GM21737 (cell line): Measurements from ENCODE around the gene RAP1GDS1.
"Not testable (repeated sequence)": the region's sequence is repeated elsewhere in the genome, so short reads cannot be mapped to it uniquely, and the experiment has no call there.

Source experiments
- ATAC-seq: cut with Tn5 transposase; IDR thresholded peaks from one replicate; pipeline ENCODE4 v1.9.1; 2021; ENCODE audit warnings: mild to moderate bottlenecking, moderate library complexity; ENCODE audit not compliant: unreplicated experiment

The RAP1GDS1 gene

DNA sequence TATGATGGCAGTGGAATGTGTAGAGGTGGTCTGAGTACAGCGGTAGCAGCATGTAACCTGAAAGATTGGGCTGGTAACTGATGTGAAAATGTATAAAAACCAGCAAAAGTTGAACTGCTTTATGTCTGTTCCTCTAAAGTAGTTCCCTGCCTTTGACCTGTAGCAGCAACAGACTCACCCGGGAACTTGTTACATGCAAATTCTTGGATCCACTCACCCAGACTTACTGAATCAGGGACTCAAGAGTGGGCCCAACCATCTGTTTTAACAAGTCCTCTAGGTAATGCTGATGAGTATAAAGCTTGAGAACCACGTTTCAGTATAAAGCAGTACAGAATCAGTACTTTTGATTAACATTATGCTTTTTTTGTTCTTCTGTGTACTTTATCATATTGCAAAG is 84.7 kb downstream of the RAP1GDS1 start:
- no peak for ATAC-seq

DNA sequence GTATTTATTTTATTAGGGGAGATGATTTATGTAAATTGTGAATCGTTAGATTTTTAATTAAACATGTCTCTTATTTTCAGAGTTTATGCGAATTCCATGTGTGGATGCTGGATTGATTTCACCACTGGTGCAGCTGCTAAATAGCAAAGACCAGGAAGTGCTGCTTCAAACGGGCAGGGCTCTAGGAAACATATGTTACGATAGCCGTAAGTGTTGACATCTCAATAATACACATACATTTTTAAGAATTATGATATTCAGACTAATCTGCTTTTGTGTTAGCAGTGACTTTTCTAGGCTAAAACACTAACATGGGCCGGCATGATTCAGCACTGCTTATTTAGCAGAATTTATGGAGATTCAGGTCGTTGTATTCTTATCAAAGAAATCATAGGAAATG is 91.2 kb downstream of the RAP1GDS1 start:
- no peak for ATAC-seq

DNA sequence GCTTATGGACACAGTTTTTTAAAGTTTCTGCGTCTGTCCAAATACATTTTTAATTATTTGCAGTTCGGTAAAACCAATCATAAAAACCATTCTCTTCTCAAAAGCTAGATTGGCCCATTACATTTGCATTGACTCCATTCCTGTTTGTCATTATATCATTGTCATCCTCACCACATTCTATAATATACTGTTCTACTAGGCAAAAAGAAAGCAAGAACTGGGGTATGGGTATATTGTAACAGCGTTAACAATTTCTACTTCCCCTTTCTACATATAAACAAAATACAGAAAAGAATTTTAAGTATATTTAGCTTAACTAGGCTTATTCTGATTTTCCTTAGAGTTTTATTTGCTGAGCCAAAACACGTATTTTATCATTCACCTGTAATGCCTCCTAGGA is 91.8 kb downstream of the RAP1GDS1 start:
- ATAC-seq: no peak

DNA sequence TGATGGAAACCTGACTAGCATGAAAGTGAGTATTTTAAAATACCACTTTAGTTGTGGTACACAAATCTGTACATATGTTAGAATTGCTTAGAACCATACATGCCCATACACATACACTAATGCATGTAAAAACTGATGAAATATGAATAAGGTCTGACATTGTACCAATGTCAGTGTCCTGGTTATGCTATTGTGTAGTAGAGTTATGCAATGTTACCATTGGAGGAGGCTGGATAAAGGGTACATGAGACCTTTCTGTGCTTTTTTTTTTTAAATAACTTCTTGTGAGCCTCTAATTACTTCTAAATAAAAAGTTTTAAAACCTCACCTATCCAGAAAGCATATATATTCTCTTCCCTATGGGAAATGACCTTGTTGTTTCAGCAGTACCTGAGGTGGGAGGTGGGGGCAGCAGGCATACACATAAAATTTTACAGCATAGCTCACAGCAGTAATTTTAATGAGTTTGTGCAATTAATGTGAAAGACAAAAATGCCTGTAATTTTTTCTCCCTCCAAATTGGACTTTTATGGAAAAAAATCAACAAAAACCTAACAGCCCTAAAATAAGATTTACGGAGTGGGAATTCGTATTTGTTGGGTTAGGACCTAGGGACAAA is 97.6 kb downstream of the RAP1GDS1 start:
- no peak for ATAC-seq

DNA sequence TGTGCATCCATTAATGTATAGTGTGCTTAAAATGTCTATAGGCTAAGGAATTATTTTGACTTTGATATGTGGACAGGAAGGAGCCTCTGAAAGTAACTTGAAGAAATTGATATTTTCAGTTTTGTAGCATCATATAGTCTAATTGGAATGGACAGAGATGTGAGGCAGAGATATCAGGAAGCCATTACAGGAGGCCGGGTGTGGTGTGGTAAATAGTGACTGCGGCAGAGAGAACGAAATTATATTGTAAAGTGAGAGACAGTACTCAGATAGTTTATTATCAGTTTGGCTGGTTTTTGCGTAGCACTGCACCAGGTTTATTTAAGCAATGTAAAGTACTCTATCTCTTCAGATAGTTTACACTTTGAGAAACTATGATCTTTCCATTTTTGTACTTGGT is 98.5 kb downstream of the RAP1GDS1 start:
- ATAC-seq: no peak

DNA sequence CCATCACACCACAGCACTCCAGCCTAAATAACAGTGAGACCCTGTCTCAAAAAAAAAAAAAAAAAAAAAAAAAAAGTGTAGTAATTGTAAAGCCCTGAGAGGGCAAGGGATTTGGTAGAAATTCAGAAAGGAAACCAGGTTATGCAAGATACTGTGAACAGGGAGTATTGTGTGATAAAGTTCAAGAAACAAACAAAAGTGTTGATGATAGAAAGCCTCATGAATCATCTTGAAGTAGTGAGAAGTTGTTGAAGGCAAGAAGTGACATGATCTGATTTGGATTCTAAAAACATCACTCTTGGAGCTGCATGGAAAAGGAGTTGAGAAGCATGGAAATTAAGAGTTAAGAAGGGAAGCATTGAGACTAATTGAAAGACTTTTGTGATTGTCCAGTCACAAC is 102.2 kb downstream of the RAP1GDS1 start:
- ATAC-seq: no peak

DNA sequence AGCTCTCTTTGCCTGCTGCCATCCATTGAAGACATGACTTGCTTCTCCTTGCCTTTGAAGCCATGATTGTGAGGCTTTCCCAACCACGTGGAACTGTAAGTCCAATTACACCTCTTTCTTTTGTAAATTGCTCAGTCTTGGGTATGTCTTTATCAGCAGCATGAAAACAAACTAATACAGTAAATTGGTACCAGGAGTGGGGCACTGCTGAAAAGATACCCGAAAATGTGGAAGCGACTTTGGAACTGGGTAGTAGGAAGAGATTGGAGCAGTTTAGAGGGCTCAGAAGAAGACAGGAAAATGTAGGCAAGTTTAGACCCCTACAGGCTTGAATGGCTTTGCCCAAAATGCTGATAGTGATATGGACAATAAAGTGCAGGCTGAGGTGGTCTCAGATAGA is 105.1 kb downstream of the RAP1GDS1 start:
- ATAC-seq: not testable (repeated sequence)

DNA sequence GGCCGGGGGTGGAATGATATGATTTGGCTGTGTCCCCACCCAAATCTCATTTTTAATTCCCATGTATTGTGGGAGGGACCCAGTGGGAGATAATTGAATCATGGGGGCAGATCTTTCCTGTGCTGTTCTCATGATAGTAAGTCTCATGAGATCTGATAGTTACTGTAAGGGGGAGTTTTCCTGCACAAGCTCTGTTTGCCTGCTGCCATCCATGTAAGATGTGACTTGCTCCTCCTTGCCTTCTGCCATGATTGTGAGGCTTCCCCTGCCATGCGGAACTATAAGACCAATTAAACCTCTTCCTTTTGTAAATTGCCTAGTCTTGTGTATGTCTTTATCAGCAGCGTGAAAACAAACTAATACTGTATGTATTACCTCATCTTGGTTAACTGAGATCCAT is 106.8 kb downstream of the RAP1GDS1 start:
- ATAC-seq: not testable (repeated sequence)

DNA sequence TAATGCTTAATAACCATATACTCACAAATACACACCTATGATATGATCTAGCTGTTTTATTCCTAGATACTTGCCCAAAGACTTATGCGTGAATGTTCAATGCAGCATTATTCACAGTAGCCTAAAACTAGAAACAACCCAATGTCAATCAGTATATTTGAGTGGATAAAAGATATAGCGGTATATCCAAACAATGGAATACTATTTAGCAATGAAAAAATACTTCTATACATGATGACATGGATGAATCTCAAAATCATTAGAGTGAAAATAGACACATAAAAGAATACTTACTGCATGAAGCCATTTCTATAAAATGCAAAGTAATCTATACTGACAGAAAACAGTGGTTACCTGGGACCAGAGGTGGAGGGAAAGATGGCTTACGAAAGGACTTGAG is 108.1 kb downstream of the RAP1GDS1 start:
- ATAC-seq: no peak

DNA sequence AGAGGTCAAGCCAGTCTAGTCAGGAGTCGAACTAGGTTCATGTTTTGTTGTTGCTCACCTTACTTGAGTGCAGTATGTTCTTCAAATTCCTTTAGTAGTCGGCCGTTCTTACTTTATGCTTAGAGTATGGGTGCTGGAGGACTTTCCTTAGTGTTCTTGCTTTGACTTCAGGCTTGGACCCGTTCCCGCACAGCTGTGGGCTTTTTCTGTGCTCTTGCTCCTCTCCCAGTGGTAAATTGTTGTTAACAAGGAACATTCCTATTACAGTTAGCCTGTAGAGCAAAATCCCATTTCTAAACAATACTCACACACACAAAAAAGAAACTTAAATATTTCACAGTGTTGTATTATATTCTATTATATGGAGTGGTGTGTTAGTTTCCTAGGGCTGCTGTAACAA is 113.5 kb downstream of the RAP1GDS1 start:
- ATAC-seq: no peak

DNA sequence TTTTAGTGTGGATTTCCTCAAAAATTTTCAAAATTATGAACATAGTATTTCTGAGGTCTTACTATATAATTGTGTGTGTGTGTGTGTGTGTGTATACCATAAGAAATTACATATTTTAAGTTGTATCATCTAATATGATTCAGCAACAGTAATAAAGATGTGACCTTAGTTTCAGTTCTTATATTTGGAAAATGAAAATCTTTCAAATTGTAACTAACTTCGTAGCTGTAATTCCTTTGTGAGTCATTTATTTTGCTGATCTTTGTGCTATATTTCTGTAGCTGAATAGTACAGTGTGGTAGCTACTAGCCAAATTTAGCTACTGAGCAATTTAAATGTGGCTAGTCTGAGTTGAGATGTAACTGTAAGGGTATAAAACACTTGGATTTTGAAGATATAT is 116.4 kb downstream of the RAP1GDS1 start:
- no peak for ATAC-seq

DNA sequence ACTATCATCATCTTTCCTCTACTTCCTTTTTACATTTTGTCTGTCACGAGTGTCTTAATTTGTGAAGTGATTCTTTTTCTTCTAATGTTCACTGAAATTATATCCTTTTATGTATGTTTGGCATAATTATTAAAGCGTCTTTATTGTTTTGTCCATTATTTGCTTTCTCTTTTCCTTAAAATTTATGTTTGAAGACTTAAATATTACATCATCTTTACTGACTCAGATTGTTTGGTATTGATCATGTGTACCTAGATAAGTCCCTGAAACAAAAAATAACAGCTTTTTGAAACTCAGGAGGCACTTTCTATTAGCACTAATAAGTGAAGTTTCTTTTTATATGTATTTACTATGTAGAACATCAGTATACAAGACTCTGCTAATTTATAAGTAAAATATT is 120.1 kb downstream of the RAP1GDS1 start:
- no peak for ATAC-seq

DNA sequence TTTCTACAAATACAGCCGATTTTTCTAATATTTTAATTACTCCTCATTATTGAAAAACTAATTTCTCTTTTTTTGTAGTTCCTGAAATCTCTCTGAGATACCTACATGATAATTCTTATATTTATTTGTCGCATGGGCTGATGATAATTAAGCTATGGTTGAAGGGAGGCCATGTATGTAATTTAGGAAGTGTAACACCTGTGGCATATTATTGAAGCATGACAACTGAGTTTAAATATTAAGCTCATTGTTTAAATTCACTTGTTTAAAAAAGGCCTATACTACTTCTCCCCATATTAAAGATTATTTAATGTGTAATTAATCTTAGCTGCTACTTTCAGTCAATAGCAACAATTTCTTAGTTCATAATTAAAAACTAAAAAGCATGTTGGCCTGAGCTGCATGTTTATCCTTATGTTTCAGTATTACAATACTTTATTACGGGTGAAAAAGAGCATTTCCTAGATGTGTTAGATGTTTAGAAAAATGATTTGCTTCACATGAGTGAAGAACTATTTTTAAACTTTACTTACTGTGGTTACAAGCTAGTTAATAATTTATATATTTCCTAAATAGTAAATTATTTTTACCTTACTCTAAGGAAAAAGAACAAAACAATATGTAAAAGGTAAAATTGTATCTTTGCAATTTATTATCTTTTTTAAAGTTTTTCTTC is 122.4 kb downstream of the RAP1GDS1 start:
- ATAC-seq: peak; percentile 75

DNA sequence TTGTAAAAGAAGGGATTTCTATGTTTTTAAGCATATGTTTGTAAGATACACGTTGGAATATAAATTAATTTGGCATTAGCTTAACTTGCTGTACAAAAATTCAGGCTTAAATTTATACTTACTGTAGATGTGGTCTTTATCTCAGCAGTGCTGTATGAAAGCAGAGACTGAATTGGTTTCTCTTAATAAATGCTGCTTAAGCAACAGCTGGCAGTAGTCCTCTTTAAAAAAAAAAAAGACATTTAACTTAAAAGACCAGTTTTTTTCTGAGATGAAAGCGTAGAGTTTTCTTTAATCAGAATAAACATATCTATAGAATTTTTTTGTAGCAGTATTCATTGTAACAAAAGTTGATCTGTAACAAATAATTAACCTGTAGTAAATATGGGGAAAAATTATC is 124.6 kb downstream of the RAP1GDS1 start:
- no peak for ATAC-seq

DNA sequence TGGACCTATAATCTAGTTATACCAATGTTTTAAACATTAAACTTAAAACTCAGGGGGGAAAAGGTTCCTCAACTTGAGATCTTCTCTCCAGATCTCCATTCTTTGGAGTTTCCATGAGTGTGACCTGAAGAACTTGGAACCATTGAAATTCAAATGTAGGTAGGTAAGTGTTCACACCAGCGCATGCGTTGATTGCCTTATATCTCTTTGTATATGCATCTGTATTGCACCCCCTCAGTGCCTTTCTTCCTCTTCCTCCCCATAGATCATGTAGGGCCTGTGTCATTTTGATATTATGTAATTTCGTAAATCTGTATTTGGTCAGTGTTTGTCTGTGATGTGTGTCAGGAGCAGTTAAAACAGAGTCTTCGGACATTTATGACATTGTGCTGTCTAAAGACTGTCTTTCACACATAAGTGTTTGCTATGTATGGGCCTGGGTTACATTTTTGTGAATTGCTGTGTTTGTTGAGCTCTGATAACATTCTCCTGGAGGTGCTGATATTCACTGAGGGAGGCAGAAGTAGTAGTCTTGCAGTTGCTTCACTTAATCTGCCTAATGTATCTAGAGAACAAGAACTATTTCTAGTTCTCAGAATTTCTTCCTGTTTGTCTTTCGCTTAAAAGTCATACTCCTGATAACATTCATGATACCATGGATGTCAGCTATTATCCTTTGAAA is 126.3 kb downstream of the RAP1GDS1 start:
- no peak for ATAC-seq

DNA sequence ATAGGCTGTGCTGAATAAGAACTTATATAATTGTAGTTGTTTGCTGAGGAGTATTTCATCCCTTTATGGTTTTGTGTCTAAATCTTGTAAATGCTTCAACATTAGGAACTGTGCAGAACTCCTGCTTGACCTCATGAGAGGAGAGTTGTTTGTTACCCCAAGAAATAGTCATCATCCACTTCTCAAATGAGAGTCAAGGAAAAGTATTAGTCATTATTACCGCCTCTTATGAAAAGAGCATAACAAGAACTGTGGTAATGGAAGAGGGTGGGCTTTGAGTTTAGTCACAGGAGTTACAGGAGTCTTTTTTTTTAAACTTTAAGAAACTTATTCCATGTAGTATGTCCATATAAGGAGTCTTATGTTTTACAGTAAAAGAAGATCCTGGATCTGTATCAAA is 132.9 kb downstream of the RAP1GDS1 start:
- ATAC-seq: no peak

DNA sequence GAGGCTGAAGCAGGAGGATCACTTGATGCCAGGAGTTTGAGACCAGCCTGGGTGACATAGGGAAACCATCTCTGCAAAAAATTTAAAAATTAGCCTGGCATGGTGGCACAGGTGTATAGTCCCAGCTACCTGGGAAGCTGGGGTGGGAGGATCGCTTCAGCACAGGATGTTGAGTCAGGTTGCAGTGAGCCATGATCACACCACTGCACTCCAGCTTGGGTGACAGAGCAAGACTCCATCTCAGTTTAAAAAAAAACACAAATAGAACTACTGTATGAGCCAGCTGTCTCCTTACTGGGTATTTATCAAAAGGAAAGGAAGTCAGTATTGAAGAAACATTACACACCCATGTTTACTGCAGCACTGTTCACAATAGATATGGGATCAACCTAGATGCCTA is 138.7 kb downstream of the RAP1GDS1 start:
- ATAC-seq: no peak

DNA sequence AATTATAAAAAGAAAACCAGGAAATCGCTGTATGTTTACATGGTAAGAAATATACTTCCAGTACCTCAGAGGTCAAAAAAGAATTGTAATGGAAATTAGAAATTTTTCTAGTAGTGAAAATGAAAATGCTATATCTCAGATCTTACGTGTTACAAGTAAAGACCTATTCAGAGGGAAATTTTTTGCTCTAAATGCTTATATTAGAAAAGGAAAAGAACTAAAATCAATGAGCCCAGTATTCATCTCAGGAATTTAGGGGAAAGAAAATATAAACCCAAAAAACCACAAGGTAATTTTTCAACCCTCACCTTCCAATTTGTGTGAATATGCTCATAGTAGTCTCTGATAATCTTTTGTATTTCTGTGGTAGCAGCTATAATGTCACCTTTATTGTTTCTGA is 145.6 kb downstream of the RAP1GDS1 start:
- no peak for ATAC-seq

DNA sequence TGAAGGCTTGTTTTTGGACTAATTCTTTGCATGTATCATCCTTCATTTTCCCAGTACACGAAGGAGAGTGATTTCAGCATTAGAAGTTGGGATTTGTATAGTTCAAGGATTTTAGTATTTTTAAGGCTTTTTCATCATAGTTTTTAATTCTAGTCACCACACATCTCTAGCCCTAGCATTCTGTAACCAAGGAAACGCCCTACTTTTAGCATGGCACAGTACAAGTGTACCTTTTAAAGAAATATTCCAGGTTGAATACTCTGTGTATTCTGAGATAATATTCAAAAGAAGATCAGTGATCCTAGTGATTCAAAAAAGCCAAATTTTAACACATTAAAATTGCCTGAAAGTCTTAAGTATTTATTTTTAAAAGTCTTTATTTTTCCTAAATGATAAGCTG is 150.5 kb downstream of the RAP1GDS1 start:
- ATAC-seq: no peak

DNA sequence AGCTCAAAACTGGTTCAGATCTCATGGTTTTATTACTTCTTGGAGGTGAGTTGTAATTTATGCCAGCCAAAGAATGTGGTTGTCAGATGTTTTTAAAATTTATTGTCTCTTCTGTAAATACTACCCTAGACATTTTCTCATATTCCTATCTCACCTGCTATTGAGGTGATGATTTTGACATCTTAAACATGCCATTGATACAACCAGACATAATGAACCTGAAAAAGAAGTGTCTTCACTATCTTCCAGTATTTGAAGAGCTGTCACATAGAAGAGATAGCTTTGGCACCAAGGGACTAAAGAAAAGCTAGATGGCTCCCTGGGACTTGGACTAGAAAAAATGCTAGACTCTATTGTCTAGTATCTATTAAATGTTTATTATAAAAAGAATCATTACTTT is 155.7 kb downstream of the RAP1GDS1 start:
- ATAC-seq: no peak

DNA sequence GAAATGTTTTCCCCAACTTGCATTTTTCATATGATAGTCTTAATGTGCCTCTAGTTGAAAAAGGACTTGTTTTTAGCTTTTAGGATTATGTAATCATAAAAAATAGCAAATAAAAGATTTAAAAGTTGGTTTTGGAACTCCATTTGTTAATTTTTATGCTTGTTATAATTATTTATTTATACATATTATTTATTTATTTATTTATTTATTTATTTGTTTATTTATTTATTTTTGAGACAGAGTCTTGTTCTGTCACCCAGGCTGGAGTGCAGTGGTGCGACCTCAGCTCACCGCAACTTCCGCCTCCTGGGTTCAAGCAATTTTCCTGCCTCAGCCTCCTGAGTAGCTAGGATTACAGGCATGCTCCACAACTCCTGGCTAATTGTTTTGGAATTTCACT is 159.0 kb downstream of the RAP1GDS1 start:
- ATAC-seq: not testable (repeated sequence)

DNA sequence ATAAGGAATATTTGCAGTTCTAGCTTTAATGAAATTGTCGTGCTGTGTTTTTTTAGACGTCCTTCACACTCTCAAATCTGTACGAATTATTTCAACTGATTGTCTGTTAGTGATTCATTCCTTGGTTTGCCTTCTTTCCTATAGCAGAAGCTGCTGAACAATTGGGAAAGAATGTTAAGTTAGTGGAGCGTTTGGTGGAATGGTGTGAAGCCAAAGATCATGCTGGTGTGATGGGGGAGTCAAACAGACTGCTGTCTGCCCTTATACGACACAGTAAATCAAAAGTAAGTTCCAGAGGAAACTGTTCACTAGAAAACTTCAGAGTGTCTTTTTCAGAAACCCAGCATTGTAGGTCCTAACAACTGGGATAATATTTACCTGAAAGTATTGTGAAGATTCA is 159.9 kb downstream of the RAP1GDS1 start:
- no peak for ATAC-seq
